GM06990 (cell line): Measurements from ENCODE around the gene ENOX1.

Source experiments
- DNase-seq: peaks from one replicate; pipeline ENCODE4 v3.0.0-alpha.2; 2011; ENCODE audit not compliant: insufficient read length; ENCODE audit errors: extremely low read depth
- H3K27me3 ChIP-seq: replicated peaks from 2 replicates; pipeline ENCODE4 v1.6.0; 2011; ENCODE audit warnings: low read length; ENCODE audit not compliant: control insufficient read depth, insufficient read depth
- H3K36me3 ChIP-seq: 2 replicates; pipeline ENCODE4 v1.5.1; 2011; ENCODE audit warnings: low read length; ENCODE audit not compliant: control insufficient read depth, insufficient read depth
- H3K4me3 ChIP-seq: replicated peaks from 2 replicates; pipeline ENCODE4 v1.5.1; 2011; ENCODE audit warnings: low read depth, mild to moderate bottlenecking, control low read depth, low read length
- TF ChIP-seq, protein P1 (sequence below): IDR thresholded peaks from 2 replicates; pipeline ENCODE4 v1.5.1; 2011; ENCODE audit warnings: low read length, control low read depth, mild to moderate bottlenecking, inconsistent platforms; ENCODE audit not compliant: insufficient read depth, poor library complexity, severe bottlenecking

ENOX1 gene

DNA sequence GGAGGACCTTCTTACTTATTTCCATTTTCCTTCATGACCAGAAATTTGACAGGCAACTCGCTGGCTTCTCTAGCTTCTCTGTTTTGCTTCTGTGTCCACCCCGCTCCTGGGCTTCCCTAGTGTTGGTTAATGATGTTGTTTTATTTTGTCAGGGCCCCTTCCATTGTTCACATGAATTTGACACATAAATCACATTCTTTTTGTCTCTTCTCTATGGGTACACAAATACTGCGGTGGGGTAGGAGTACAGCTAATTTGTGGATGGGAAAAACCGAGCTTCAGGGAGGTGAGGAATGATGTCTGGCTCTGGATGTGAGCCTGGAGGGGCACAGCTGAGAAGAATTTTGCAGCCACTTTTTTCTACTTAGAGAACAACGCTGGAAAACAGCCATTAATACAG is 563.6 kb downstream of the ENOX1 start:
- Histone ChIP-seq H3K4me3 (no peak overlapping the region), H3K36me3 (no peaks in the 10 kb centered on the region), H3K27me3 (no peaks in the 10 kb centered on the region)
- TF ChIP-seq, protein P1, sequence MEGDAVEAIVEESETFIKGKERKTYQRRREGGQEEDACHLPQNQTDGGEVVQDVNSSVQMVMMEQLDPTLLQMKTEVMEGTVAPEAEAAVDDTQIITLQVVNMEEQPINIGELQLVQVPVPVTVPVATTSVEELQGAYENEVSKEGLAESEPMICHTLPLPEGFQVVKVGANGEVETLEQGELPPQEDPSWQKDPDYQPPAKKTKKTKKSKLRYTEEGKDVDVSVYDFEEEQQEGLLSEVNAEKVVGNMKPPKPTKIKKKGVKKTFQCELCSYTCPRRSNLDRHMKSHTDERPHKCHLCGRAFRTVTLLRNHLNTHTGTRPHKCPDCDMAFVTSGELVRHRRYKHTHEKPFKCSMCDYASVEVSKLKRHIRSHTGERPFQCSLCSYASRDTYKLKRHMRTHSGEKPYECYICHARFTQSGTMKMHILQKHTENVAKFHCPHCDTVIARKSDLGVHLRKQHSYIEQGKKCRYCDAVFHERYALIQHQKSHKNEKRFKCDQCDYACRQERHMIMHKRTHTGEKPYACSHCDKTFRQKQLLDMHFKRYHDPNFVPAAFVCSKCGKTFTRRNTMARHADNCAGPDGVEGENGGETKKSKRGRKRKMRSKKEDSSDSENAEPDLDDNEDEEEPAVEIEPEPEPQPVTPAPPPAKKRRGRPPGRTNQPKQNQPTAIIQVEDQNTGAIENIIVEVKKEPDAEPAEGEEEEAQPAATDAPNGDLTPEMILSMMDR, result no peak
- no peak for DNase-seq

DNA sequence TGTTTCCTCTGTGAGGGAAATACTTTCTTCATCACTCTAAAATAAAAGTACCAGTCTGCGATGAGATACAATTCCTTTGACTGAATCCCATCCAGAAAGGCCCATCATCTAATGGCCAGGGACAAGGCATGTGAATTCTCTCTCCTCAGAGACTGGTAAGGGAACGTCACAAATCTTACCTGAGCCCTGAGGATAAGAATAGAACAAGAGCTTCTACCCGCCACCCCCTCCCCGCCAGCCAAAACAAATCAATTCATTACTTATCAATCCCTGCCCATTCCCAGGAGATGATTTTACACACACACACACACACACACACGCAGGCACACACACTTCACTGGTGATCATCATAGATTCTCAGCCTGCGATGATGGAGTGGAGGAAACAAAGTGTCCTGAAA is 564.7 kb downstream of the ENOX1 start:
- Histone ChIP-seq H3K36me3 (no peaks in the 10 kb centered on the region), H3K27me3 (no peaks in the 10 kb centered on the region), H3K4me3 (no peak overlapping the region)
- TF ChIP-seq, protein P1, result no peak
- no peak for DNase-seq

DNA sequence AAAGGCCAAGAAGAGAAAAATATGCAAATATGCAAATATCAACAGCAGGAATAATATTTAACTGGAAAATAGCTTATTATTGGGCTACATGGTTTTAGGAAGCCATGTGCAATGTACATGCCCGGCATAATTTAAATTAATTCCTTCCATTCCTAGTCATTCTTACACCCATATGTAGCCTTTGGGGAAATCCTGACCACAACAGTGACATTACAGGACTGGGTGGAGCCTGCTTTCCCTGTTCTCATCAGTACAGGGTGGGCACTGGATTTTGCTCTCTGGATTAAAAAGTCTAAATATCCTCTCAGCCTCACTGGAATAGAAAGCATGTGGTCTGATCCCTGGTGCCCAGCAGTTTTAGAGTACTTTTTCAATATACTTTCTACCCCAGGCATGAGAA is 565.2 kb downstream of the ENOX1 start:
- DNase-seq, result no peak
- H3K36me3 ChIP-seq, result no peaks in the 10 kb centered on the region
- TF ChIP-seq, protein P1, result no peak
- H3K27me3 ChIP-seq, result no peaks in the 10 kb centered on the region
- H3K4me3 ChIP-seq, result no peak overlapping the region

DNA sequence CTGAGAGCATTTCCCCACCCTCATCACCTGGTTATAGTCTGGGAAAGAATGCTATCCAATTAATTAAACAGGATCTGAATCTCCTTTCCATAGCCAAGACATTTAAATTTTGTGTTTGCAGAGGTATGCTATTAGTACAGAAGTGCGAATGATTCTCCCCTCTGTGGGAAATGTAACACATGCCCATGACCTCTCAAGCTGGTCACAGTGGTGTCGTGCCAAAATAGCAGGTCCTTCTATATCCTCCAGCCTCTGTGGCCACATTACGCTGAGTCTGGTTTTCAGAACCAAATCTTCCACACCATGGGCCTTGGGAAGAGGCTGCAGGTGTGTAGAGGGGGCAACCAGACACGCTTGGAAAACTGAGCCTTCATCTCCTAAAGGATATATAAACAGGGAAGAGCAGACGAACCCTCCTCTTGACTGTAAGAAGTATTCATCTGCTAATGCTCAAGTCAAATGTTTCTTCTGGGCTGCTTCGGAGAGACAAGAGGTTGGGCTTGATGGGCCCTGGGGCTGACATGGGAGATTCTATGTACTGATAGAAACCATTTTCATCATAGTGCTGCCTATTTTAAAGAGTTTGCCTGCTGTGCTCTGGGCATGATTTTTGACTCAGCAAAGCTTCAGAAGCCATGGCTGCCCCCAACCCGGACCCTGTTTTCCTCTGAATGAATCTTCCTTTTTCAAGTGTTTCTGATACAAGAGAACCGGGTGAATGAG is 565.7 kb downstream of the ENOX1 start:
- TF ChIP-seq, protein P1, result no peak
- Histone ChIP-seq H3K27me3 (no peaks in the 10 kb centered on the region), H3K36me3 (no peaks in the 10 kb centered on the region), H3K4me3 (no peak overlapping the region)
- no peak for DNase-seq

DNA sequence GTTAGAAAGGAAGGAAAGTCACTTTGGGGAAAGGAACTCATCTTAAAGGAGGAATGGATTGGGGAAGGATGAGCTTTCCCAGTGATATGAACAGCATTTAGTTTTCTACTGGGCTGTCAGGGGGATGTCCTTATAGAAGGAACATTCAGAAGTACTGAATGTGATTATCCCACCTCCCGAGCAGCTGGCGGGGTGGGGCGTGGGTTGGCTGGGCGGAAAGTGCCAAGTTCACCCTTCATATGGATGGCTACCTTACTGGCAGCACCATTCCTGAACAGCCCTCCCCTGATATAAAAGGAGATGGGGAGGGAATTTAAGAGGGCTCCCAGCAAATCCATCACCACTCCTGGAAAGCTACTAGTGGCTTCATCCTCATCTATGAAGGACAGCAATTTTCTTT is 572.6 kb downstream of the ENOX1 start:
- H3K36me3 ChIP-seq, result no peaks in the 10 kb centered on the region
- H3K27me3 ChIP-seq, result no peaks in the 10 kb centered on the region
- H3K4me3 ChIP-seq, result no peak overlapping the region
- TF ChIP-seq, protein P1, result no peak
- no peak for DNase-seq

DNA sequence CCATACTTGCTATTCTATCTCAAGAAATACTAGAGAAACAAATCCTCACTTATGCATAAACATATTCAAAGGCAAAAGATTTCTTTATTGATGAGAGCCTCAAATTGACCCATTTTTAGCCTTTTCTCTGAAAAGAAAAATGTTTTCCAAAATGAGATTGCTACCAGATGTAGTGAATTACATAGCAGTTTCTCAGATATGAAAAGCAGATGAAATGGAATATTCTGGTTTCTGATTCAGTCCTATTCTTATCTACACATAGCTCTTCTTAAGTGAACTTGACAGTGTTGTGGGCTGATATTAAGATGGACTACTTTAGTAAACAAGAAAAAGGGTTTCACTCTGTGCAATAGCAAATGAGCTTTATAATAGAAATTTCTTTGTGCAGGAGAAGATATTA is 579.9 kb downstream of the ENOX1 start:
- H3K27me3 ChIP-seq, result no peaks in the 10 kb centered on the region
- no peak overlapping the region for H3K4me3 ChIP-seq
- no peak for DNase-seq
- TF ChIP-seq, protein P1, result no peak
- no peaks in the 10 kb centered on the region for H3K36me3 ChIP-seq
